Putamen (tissue), 1 donor: ENCODE measurements around the gene CEP170B.

Experiments used
- DNase-seq: peaks from one replicate; pipeline ENCODE4 v3.0.0-alpha.2; 2016; ENCODE audit warnings: low spot score

CEP170B gene

GRCh38 chr14:104868060-104868740, 3.1 kb downstream of the CEP170B start:
- DNase-seq, result no peak

GRCh38 chr14:104868811-104869572, 3.9 kb downstream of the CEP170B start:
- no peak for DNase-seq

- no peak for DNase-seq
These were observed 4.8 kb downstream of the CEP170B start for GRCh38 chr14:104869669-104870367.

GRCh38 chr14:104870368-104871144, 5.5 kb downstream of the CEP170B start:
- DNase-seq, result no peak

- no peak for DNase-seq
These were observed 6.1 kb downstream of the CEP170B start for GRCh38 chr14:104871145-104871655.

GRCh38 chr14:104871656-104872468, 6.8 kb downstream of the CEP170B start:
- no peak for DNase-seq

- DNase-seq, result no peak
These were observed 7.6 kb downstream of the CEP170B start for GRCh38 chr14:104872469-104873341.

GRCh38 chr14:104873380-104874055, 8.4 kb downstream of the CEP170B start:
- DNase-seq, result no peak

- no peak for DNase-seq
These were observed 9.1 kb downstream of the CEP170B start for GRCh38 chr14:104874110-104874531.

- no peak for DNase-seq
These were observed 9.7 kb downstream of the CEP170B start for GRCh38 chr14:104874571-104875411.

- DNase-seq, result no peak
These were observed 10.3 kb downstream of the CEP170B start for GRCh38 chr14:104875412-104875751.

- DNase-seq, result no peak
These were observed 10.7 kb downstream of the CEP170B start for GRCh38 chr14:104875811-104876210.

GRCh38 chr14:104876251-104876699, 11.2 kb downstream of the CEP170B start:
- no peak for DNase-seq

GRCh38 chr14:104877066-104877805, 12.2 kb downstream of the CEP170B start:
- DNase-seq, result no peak

- DNase-seq, result no peak
These were observed 12.9 kb downstream of the CEP170B start for GRCh38 chr14:104877806-104878550.

GRCh38 chr14:104878582-104878981, 13.5 kb downstream of the CEP170B start:
- no peak for DNase-seq
